GM19099 (cell line): ENCODE results near the gene YPEL4.

Source experiments
- POLR2A ChIP-seq: IDR thresholded peaks from 3 replicates; pipeline ENCODE4 v1.6.1; 2011; ENCODE audit warnings: low read depth; ENCODE audit not compliant: insufficient read length; ENCODE audit errors: extremely low read depth

Gene YPEL4

GRCh38 chr11:57649826-57650738, at the start of gene YPEL4:
TSS of gene YPEL4 (minus strand) at chr11:57649912. CDS start at chr11:57647107, 2,805 bp downstream.
- TF ChIP-seq POLR2A = no peak

DNA sequence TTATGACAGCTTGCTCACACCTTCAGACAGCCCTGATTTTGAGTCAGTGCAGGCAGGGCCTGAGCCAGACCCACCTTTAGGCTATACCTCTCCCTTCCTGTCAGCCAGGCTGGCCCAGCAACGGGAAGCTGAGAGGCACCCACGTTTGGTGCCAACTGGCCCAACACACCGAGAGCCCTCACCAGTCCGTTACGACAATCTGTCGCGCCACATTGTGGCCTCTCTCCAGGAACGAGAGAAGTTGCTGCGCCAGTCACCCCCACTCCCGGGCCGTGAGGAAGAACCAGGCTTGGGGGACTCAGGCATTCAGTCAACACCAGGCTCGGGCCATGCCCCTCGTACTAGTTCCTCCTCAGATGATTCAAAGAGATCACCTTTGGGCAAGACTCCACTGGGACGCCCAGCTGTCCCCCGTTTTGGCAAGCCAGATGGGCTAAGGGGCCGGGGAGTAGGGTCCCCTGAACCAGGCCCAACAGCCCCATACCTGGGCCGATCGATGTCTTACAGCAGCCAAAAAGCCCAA, 49.2 kb upstream of the YPEL4 start:
- no peak for TF ChIP-seq POLR2A

- TF ChIP-seq POLR2A = no peak
Observed at GRCh38 chr11:57681168-57681567, 31.5 kb upstream of the YPEL4 start.

- no peak for TF ChIP-seq POLR2A
Observed at GRCh38 chr11:57680552-57680874, 30.8 kb upstream of the YPEL4 start.

GRCh38 chr11:57679396-57679795, 29.7 kb upstream of the YPEL4 start:
- TF ChIP-seq POLR2A = no peak

- no peak for TF ChIP-seq POLR2A
Observed at GRCh38 chr11:57675176-57675941, 25.6 kb upstream of the YPEL4 start.

DNA sequence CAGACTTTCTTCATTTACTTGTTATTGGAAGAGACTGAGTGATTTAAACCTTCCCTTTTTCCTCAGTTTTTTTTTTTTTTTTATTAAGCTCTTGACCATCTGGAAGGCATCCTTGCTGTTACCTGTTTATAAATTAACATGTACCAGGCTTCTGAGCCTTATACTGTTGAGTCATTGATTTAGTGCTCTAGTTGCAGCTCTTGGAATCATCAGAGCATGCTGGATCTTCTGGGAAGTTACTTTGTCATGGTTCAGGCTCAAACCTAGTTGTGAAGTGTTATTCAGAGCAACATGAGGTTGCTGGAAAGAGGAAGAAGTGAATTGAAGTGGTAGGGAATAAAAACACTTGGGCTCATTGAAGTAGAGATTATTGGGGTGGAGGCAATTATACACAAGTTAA, 24.5 kb upstream of the YPEL4 start:
- no peak for TF ChIP-seq POLR2A

DNA sequence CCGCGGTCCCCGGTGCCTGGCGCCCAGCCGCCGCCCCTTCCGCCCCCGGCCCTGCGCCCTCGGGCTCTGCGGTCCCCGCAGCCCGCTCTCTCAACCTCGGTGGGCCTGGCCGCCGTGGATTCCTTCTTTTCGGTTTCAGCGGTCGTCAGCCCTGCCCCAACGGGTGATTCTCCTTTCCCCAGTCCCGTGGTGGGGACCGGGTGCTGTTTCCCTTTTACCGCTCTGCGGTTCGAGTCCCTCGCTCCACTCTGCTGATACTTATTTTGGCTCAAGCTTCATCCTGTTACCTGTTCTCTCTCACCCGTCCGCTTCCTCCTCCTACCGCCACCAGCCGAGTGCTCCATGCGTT, 18.7 kb upstream of the YPEL4 start:
- no peak for TF ChIP-seq POLR2A

GRCh38 chr11:57667736-57668433, 18.2 kb upstream of the YPEL4 start, which contains the start of gene ZDHHC5:
TSS of gene ZDHHC5 (plus strand) at chr11:57668114. CDS start at chr11:57673091, 4,977 bp downstream.
- peak; percentile 93 for TF ChIP-seq POLR2A

DNA sequence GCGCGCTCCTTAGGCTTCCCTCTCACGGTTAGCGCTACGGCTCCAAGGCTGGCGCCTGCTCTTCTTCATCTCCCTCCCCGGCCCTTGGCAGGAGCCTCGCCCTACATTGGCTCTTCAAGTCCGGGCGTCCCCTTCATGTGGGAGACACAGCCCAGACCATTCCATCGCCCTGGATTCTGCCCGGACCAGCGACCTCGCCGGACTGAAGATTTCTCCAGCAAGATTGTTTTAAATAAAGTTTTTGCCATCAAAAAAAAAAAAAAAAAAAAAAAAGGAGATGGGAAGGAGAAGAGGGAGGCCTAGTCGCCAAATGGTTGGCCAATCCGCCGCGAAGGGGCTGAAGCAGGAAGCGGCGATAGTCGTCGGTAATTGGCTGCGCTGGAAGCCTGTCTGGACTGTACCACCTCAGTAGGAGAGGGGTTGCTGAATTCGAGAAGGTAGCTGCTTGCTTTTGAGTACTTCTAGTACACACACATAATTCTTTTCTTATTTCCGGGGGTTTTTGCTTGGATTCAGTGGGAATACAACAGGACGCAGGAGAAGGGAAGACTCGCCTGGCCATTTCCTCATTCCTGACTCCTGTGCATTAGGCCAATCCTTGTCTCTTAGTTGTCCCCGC, 17.5 kb upstream of the YPEL4 start:
- TF ChIP-seq POLR2A = peak; percentile 67

GRCh38 chr11:57663975-57664374, 14.3 kb upstream of the YPEL4 start:
- TF ChIP-seq POLR2A = no peak

DNA sequence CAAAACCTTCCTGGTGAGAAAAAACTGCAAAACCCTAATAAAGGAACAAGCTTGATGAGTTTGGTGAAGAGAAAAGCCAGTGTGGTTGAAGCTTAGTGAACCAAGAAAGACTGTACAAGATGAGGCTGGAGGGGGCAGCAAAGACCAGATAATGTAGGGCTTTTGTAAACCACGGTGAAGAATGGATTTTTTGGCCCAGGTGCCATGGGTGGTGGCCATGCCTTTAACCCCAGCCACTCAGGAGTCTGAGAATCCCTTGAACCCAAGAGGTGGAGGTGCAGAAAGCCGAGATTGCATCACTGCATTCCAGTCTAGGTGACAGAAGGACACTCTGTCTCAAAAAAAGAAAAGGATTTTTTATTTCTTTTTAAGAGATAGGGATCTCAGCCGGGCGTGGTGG, 13.2 kb upstream of the YPEL4 start:
- no peak for TF ChIP-seq POLR2A

GRCh38 chr11:57659669-57660068, 10.0 kb upstream of the YPEL4 start:
- TF ChIP-seq POLR2A = no peak

GRCh38 chr11:57658023-57658361, 8.3 kb upstream of the YPEL4 start:
- no peak for TF ChIP-seq POLR2A
